ENCODE data around the gene CNKSR1. TPM values are rescaled to one million over a fixed set of nuclear protein-coding genes. Genes with fewer than 3 reads are reported as not detected.

The CNKSR1 gene
- total RNA-seq, 2 experiments from 2014 or later: 2.5 TPM

- intact Hi-C loops (cut with micrococcal nuclease; ENCODE audit: unreplicated experiment): loop anchor here (1.0 kb wide), 2 partner anchors 57 to 66 kb away; partner anchors contain the start of genes CEP85 and PDIK1L
- no TSS peak for BruUV-seq (replicated peaks)
- CTCF ChIA-PET (ENCODE audit: unreplicated experiment): no interaction called here
These were observed 8.7 kb upstream of the CNKSR1 start, which contains the start of gene C1orf232 for GRCh38 chr1:26168410-26169197. C1orf232 (minus strand) TSS chr1:26168963; CDS start chr1:26168499, 464 bp downstream.

GRCh38 chr1:26169198-26169554 is 8.1 kb upstream of the CNKSR1 start:
- intact Hi-C loops (cut with micrococcal nuclease; ENCODE audit: unreplicated experiment): loop anchor here (1.0 kb wide), 2 partner anchors 58 to 65 kb away; partner anchors contain the start of genes CEP85 and PDIK1L
- H3K4me3 ChIP-seq (ENCODE audit: low read depth, low read length, poor library complexity, severe bottlenecking): peak overlapping the region; percentile 81
- H2AFZ ChIP-seq (ENCODE audit: low read length): no peak overlapping the region; the same call in 1 of the 2 replicates
- peak overlapping the region; percentile 40; the same call in 1 of the 2 replicates for H3K4me2 ChIP-seq (ENCODE audit: low read length)
- H3K36me3 ChIP-seq (ENCODE audit: insufficient read depth, low read length): peaks cover 22% of the 10 kb centered on the region
- no peak overlapping the region for H3K27ac ChIP-seq (ENCODE audit: low read depth, low read length, poor library complexity, severe bottlenecking)
- H3K4me1 ChIP-seq (ENCODE audit: insufficient read depth, low read length, poor library complexity, severe bottlenecking): peaks cover 9% of the 10 kb centered on the region
- no peak for DNase-seq (ENCODE audit: low spot score)
- no peaks in the 10 kb centered on the region for H3K9me2 ChIP-seq (ENCODE audit: insufficient read depth, low read length)
- no TSS peak for BruUV-seq (replicated peaks)
- TF ChIP-seq EZH2phosphoT487 (IDR thresholded peaks at IDR 0.05; ENCODE audit: borderline replicate concordance, low read depth, low read length) (no peak), CTCF (conservative IDR thresholded peaks at IDR 0.05; ENCODE audit: low read length) (no peak)
- CTCF ChIA-PET (ENCODE audit: unreplicated experiment): no interaction called here
- peaks cover 14% of the 10 kb centered on the region for H3K79me2 ChIP-seq (ENCODE audit: insufficient read depth, low read depth, low read length)
- H3K9me3 ChIP-seq (ENCODE audit: low read length): no peaks in the 10 kb centered on the region
- POLR2A ChIA-PET: no interaction called here
- H4K20me1 ChIP-seq (ENCODE audit: insufficient read depth, low read length): no peaks in the 10 kb centered on the region

More at GRCh38 chr1:26168410-26169197, 8.7 kb upstream of the CNKSR1 start, which contains the start of gene C1orf232:
- Histone ChIP-seq H3K4me1 (ENCODE audit: insufficient read depth, low read length, poor library complexity, severe bottlenecking) (peaks cover 9% of the 10 kb centered on the region), H3K27ac (ENCODE audit: low read depth, low read length, poor library complexity, severe bottlenecking) (no peak within 1 kb of the TSS), H3K36me3 (ENCODE audit: insufficient read depth, low read length) (peaks cover 22% of the 10 kb centered on the region), H3K9me2 (ENCODE audit: insufficient read depth, low read length) (no peaks in the 10 kb centered on the region), H3K4me3 (ENCODE audit: low read depth, low read length, poor library complexity, severe bottlenecking) (peak within 1 kb of the TSS; percentile 81), H3K9me3 (ENCODE audit: low read length) (no peaks in the 10 kb centered on the region), H4K20me1 (ENCODE audit: insufficient read depth, low read length) (no peaks in the 10 kb centered on the region), H3K4me2 (ENCODE audit: low read length) (peak within 1 kb of the TSS; percentile 87), H2AFZ (ENCODE audit: low read length) (peak within 1 kb of the TSS; percentile 44; the same call in 1 of the 2 replicates), H3K79me2 (ENCODE audit: insufficient read depth, low read depth, low read length) (peaks cover 14% of the 10 kb centered on the region)
- no peak for DNase-seq (ENCODE audit: low spot score)
- no peak for TF ChIP-seq EZH2phosphoT487 (IDR thresholded peaks at IDR 0.05; ENCODE audit: borderline replicate concordance, low read depth, low read length)
- no peak for TF ChIP-seq CTCF (conservative IDR thresholded peaks at IDR 0.05; ENCODE audit: low read length)
- POLR2A ChIA-PET: no interaction called here

Measured in OCI-LY7 (cell line).